ENCODE results near the gene MAD1L1. TPM values are rescaled to one million over a fixed set of nuclear protein-coding genes. Genes with fewer than 3 reads are reported as not detected.

The MAD1L1 gene
- total RNA-seq, 2 experiments from 2014 or later: 58.3 to 65.3 TPM

GRCh38 chr7:2241580-2242540 lies 9.1 kb upstream of the MAD1L1 start, which contains the start of the genes MRM2 and NUDT1:
Gene MRM2 (minus strand): TSS chr7:2242205. CDS start chr7:2242169, 36 bp downstream.
Gene NUDT1 (plus strand): TSS chr7:2242226. CDS start chr7:2244575, 2,349 bp downstream.
- intact Hi-C loops (cut with micrococcal nuclease; ENCODE audit: unreplicated experiment): loop anchor here (5.0 kb wide), 1 partner anchor 65 kb away; no protein-coding TSS in a partner anchor
- H3K27ac ChIP-seq (ENCODE audit: low read depth, low read length, poor library complexity, severe bottlenecking): peak within 1 kb of the TSS; percentile 65

GRCh38 chr7:2239242-2239641 lies 6.5 kb upstream of the MAD1L1 start:
- no peaks in the 10 kb centered on the region for H3K9me3 ChIP-seq (ENCODE audit: low read length)
- 0 out of 2 replicates have a peak, but pooled peaks cover 5% of the 10 kb centered on the region for H4K20me1 ChIP-seq (ENCODE audit: insufficient read depth, low read length)
- peaks cover 34% of the 10 kb centered on the region for H3K79me2 ChIP-seq (ENCODE audit: insufficient read depth, low read depth, low read length)
- peaks cover 44% of the 10 kb centered on the region for H3K4me1 ChIP-seq (ENCODE audit: insufficient read depth, low read length, poor library complexity, severe bottlenecking)
- ChIA-PET CTCF (ENCODE audit: unreplicated experiment) (no interaction called here), POLR2A (interaction anchor here (1.0 to 1.3 kb wide), 2 partner anchors 20 to 115 kb away, joined by 3 read pairs; no protein-coding TSS in a partner anchor)
- H3K9me2 ChIP-seq (ENCODE audit: insufficient read depth, low read length): no peaks in the 10 kb centered on the region
- H3K36me3 ChIP-seq (ENCODE audit: insufficient read depth, low read length): peaks cover 48% of the 10 kb centered on the region
- no peak overlapping the region for H3K4me2 ChIP-seq (ENCODE audit: low read length)
- H3K27ac ChIP-seq (ENCODE audit: low read depth, low read length, poor library complexity, severe bottlenecking): no peak overlapping the region
- no peak for DNase-seq (ENCODE audit: low spot score)
- TF ChIP-seq EZH2phosphoT487 (IDR thresholded peaks at IDR 0.05; ENCODE audit: borderline replicate concordance, low read depth, low read length) (no peak), CTCF (conservative IDR thresholded peaks at IDR 0.05; ENCODE audit: low read length) (no peak)
- intact Hi-C loops (cut with micrococcal nuclease; ENCODE audit: unreplicated experiment): no loop called here
- H2AFZ ChIP-seq (ENCODE audit: low read length): no peak overlapping the region
- BruUV-seq (replicated peaks): no TSS peak
- no peak overlapping the region for H3K4me3 ChIP-seq (ENCODE audit: low read depth, low read length, poor library complexity, severe bottlenecking)

More at GRCh38 chr7:2241580-2242540, 9.1 kb upstream of the MAD1L1 start, which contains the start of the genes MRM2 and NUDT1:
- Histone ChIP-seq H3K9me3 (ENCODE audit: low read length) (no peaks in the 10 kb centered on the region), H3K4me1 (ENCODE audit: insufficient read depth, low read length, poor library complexity, severe bottlenecking) (peaks cover 40% of the 10 kb centered on the region), H3K9me2 (ENCODE audit: insufficient read depth, low read length) (no peaks in the 10 kb centered on the region), H3K79me2 (ENCODE audit: insufficient read depth, low read depth, low read length) (peaks cover 30% of the 10 kb centered on the region), H4K20me1 (ENCODE audit: insufficient read depth, low read length) (0 out of 2 replicates have a peak, but pooled peaks cover 5% of the 10 kb centered on the region), H3K4me2 (ENCODE audit: low read length) (peak within 1 kb of the TSS; percentile 86), H3K4me3 (ENCODE audit: low read depth, low read length, poor library complexity, severe bottlenecking) (peak within 1 kb of the TSS; percentile 99), H2AFZ (ENCODE audit: low read length) (peak within 1 kb of the TSS; percentile 49; the same call in 1 of the 2 replicates), H3K36me3 (ENCODE audit: insufficient read depth, low read length) (peaks cover 22% of the 10 kb centered on the region)
- no peak; the same call in 1 of the 2 replicates for TF ChIP-seq CTCF (conservative IDR thresholded peaks at IDR 0.05; ENCODE audit: low read length)
- no peak for TF ChIP-seq EZH2phosphoT487 (IDR thresholded peaks at IDR 0.05; ENCODE audit: borderline replicate concordance, low read depth, low read length)
- ChIA-PET POLR2A (interaction anchor here (0.6 to 1.5 kb wide), 6 partner anchors 10 to 602 kb away, joined by 3 to 7 read pairs (median 4); no protein-coding TSS in a partner anchor), CTCF (ENCODE audit: unreplicated experiment) (interaction anchor here (1.1 kb wide), 1 partner anchor 106 kb away, joined by 3 read pairs; no protein-coding TSS in a partner anchor)
- DNase-seq (ENCODE audit: low spot score): peak; percentile 87
- BruUV-seq (replicated peaks): no TSS peak

Measured in OCI-LY7 (cell line).